ENCODE data around the gene IGSF23. TPM values are rescaled to one million over a fixed set of nuclear protein-coding genes. Genes with fewer than 3 reads are reported as not detected.

Gene IGSF23
- polyA plus RNA-seq, 1 experiment = 0.27 TPM

- no peak overlapping the region for H3K27ac ChIP-seq (ENCODE audit: low read depth, low read length)
- DNase-seq (ENCODE audit: low read depth, low spot score) = no peak
- no peak overlapping the region for H3K4me3 ChIP-seq (ENCODE audit: low read depth, low read length)
- ChIA-PET CTCF (no interaction called here), POLR2A (no interaction called here)
- TF ChIP-seq CTCF (IDR thresholded peaks at IDR 0.05; ENCODE audit: low read depth, low read length) = no peak
- H3K9me3 ChIP-seq (ENCODE audit: control insufficient read depth, insufficient read depth, low read length) = peaks cover 3% of the 10 kb centered on the region
- H3K27me3 ChIP-seq (ENCODE audit: control insufficient read depth, insufficient read depth, low read length) = no peaks in the 10 kb centered on the region
These were observed 15.0 kb upstream of the IGSF23 start for GRCh38 chr19:44598355-44598754.

GRCh38 chr19:44598880-44599279, 14.5 kb upstream of the IGSF23 start:
- POLR2A ChIA-PET = no interaction called here
- no peak overlapping the region for H3K4me3 ChIP-seq (ENCODE audit: low read depth, low read length)
- H3K27ac ChIP-seq (ENCODE audit: low read depth, low read length) = no peak overlapping the region
- no peak for TF ChIP-seq CTCF (IDR thresholded peaks at IDR 0.05; ENCODE audit: low read depth, low read length)
- DNase-seq (ENCODE audit: low read depth, low spot score) = no peak
- CTCF ChIA-PET = no interaction called here
- H3K9me3 ChIP-seq (ENCODE audit: control insufficient read depth, insufficient read depth, low read length) = peaks cover 3% of the 10 kb centered on the region
- no peaks in the 10 kb centered on the region for H3K27me3 ChIP-seq (ENCODE audit: control insufficient read depth, insufficient read depth, low read length)

- Histone ChIP-seq H3K4me3 (ENCODE audit: low read depth, low read length) (no peak overlapping the region), H3K27me3 (ENCODE audit: control insufficient read depth, insufficient read depth, low read length) (no peaks in the 10 kb centered on the region), H3K9me3 (ENCODE audit: control insufficient read depth, insufficient read depth, low read length) (peaks cover 3% of the 10 kb centered on the region), H3K27ac (ENCODE audit: low read depth, low read length) (peak overlapping the region; percentile 59)
- DNase-seq (ENCODE audit: low read depth, low spot score) = no peak
- no peak for TF ChIP-seq CTCF (IDR thresholded peaks at IDR 0.05; ENCODE audit: low read depth, low read length)
- ChIA-PET POLR2A (interaction anchor here (0.8 kb wide), 1 partner anchor 43 kb away, joined by 3 read pairs; the partner anchor contains the start of gene PVR), CTCF (interaction anchor here (1.1 to 1.2 kb wide), 2 partner anchors 12 to 30 kb away, joined by 3 to 5 read pairs; no protein-coding TSS in a partner anchor)
These were observed 12.9 kb upstream of the IGSF23 start for GRCh38 chr19:44600466-44600865.

- H3K9me3 ChIP-seq (ENCODE audit: control insufficient read depth, insufficient read depth, low read length) = peaks cover 3% of the 10 kb centered on the region
- H3K27ac ChIP-seq (ENCODE audit: low read depth, low read length) = no peak overlapping the region
- TF ChIP-seq CTCF (IDR thresholded peaks at IDR 0.05; ENCODE audit: low read depth, low read length) = no peak
- ChIA-PET POLR2A (interaction anchor here (1.2 to 3.1 kb wide), 3 partner anchors 13 to 46 kb away, joined by 7 to 28 read pairs (median 18); no protein-coding TSS in a partner anchor), CTCF (interaction anchor here (0.5 to 2.3 kb wide), 3 partner anchors 25 to 62 kb away, joined by 3 to 7 read pairs (median 6); no protein-coding TSS in a partner anchor)
- H3K27me3 ChIP-seq (ENCODE audit: control insufficient read depth, insufficient read depth, low read length) = no peaks in the 10 kb centered on the region
- DNase-seq (ENCODE audit: low read depth, low spot score) = no peak
- H3K4me3 ChIP-seq (ENCODE audit: low read depth, low read length) = no peak overlapping the region
These were observed 11.3 kb upstream of the IGSF23 start for GRCh38 chr19:44602081-44602480.

GRCh38 chr19:44603201-44603945, 10.0 kb upstream of the IGSF23 start:
- Histone ChIP-seq H3K27me3 (ENCODE audit: control insufficient read depth, insufficient read depth, low read length) (no peaks in the 10 kb centered on the region), H3K9me3 (ENCODE audit: control insufficient read depth, insufficient read depth, low read length) (no peaks in the 10 kb centered on the region; the same call in none of the 2 replicates), H3K4me3 (ENCODE audit: low read depth, low read length) (no peak overlapping the region), H3K27ac (ENCODE audit: low read depth, low read length) (peak overlapping the region; percentile 80)
- no peak for TF ChIP-seq CTCF (IDR thresholded peaks at IDR 0.05; ENCODE audit: low read depth, low read length)
- ChIA-PET CTCF (interaction anchor here (1.0 to 2.3 kb wide), 3 partner anchors 16 to 27 kb away, joined by 3 to 6 read pairs (median 6); no protein-coding TSS in a partner anchor), POLR2A (interaction anchor here (0.6 to 3.1 kb wide), 5 partner anchors 15 to 388 kb away, joined by 3 to 28 read pairs (median 10); no protein-coding TSS in a partner anchor)
- DNase-seq (ENCODE audit: low read depth, low spot score) = peak; percentile 93
